ENCODE results near the gene PJA1.
A peak's percentile ranks its signal among the peaks of the same experiment; 100 is the strongest.

PJA1 gene

DNA sequence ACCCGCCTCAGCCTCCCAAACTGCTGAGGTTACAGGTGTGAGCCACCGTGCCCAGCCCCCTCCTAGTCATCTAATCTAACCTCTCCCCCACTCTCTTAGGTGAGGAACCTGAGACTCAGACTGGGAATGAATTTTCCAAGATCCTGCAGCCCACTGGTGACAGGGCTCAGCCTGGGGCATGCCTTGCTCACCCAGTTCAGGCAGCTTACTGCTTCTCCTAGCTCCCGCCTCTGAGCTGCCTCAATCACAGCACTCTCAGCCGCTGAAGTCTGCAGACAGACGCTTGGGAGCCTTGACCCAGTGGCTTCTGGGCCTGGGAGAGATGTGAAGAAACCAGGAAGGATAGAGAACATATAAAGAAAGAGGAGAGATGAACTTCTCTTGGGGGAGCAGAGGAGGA, 24.4 kb downstream of the PJA1 start:
- no peak for DNase-seq (ENCODE audit: low spot score)

- no peak for DNase-seq (ENCODE audit: low spot score)
These were observed 25.7 kb downstream of the PJA1 start for GRCh38 chrX:69139516-69139915.

DNA sequence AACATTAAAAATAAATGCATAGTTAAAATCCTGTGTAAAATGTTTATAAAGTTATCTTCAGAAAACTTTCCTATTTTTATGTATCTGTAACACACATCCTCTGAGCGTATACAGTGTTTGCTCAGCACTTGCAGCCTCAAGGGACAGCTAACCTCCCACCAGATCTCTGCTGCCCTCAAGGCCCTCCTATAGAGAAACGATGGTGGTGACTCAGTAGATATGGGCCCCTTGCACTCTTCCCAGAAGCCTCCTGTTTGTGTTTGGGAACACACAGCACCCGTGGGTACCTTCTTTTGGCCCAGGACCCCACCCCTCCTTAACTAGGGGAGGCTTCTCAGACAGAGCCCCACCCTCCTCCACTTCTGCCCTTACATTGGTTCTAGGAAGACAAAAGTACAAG, 26.7 kb downstream of the PJA1 start:
- DNase-seq (ENCODE audit: low spot score): no peak

GRCh38 chrX:69138118-69138390, 27.2 kb downstream of the PJA1 start:
- no peak for DNase-seq (ENCODE audit: low spot score)

DNA sequence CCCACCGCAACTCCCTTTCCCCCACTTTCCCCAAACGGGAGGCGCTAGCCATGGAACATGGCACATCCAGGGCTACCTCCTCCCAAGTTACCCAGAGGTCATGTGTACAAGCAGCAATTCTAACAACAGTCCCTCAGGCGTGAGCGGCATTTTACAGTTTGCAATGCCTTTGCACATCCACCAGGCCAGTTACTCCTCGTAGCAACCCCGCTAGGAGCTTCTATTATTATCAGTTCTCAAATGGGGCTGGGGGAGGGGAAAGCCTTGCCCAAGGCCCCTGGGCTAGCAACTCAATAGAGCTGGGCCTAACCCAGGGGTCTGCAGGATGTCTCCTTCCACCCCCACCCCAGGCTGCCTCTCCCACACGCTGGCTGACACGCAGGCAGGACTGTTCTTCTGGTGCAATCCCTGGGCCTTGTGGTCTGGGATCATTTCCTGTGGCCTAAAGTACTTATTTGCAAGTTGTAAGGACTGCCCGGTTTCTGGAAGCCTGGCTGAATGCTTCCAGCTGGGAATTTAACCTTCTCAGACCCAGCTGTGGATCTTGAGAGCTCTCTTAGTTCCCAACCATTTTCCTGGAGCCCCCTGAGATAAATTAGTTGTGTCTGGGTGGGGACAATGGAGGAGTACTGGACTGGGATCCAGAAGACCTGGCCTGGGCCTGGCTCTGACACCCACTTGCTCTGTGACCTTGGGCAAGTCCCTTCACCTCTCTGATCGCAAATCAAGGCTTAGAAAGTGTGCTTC, 27.7 kb downstream of the PJA1 start:
- peak; percentile 59 for DNase-seq (ENCODE audit: low spot score)

DNA sequence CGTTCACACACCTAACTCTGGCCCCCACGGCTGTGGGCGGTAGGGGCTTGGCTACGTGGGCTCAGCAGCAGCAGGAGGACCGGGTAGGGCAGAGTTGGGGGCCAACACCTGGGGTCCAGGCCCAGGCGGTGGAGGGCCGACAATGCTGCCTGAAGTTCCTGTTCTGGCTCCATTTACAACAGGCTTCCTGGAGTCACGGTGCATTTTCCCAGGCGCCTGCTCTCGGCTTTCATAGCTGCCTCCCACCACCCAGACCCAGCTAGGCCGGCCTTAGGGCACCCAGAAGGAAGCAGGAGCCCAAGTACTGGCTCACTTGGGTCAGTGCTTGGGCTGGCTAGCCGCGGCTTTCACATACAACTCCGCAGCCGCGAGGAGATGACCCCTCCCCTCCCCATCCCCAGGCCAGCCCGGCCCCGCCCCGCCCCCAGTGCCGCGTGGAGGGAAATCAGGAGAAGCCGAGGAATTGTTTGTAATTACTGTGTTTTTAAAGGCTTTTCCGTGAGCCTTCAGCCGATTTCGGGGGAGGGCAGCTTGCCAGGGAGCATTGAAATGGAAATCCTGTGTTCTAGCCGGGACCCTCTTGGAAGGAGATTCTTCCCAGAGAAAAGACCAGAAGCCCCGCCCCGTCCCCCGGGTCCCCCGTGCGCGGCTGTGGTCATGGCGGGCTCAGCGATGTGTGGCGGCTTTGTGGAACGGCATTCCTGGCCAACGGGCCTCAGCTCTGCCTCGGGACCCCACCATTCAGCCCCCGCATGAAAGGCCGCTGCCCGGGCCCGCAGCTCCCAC, 28.5 kb downstream of the PJA1 start:
- no peak for DNase-seq (ENCODE audit: low spot score)

- DNase-seq (ENCODE audit: low spot score): peak; percentile 79
These were observed 31.2 kb downstream of the PJA1 start for GRCh38 chrX:69133921-69134542.

DNA sequence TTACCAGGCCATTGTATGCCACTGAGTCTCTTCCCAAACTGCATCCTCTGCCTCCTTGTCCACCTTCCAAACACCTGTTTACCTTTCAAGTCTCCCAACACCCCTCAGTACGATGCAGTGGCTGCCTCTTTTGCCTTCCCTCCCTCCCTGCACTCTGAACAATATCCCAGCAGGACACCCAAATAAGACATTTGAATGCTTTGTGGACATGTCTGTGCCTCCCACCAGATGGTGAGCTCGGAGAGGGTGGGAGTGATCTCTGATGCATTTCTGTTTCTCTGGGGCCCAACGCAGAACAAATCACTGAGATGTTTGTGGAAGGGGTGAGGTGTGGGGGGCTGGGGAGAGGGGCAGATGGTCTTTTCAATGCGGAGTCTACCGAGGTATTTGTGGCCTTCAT, 33.4 kb downstream of the PJA1 start:
- DNase-seq (ENCODE audit: low spot score): no peak

- no peak for DNase-seq (ENCODE audit: low spot score)
These were observed 34.8 kb downstream of the PJA1 start for GRCh38 chrX:69130439-69130838.

DNA sequence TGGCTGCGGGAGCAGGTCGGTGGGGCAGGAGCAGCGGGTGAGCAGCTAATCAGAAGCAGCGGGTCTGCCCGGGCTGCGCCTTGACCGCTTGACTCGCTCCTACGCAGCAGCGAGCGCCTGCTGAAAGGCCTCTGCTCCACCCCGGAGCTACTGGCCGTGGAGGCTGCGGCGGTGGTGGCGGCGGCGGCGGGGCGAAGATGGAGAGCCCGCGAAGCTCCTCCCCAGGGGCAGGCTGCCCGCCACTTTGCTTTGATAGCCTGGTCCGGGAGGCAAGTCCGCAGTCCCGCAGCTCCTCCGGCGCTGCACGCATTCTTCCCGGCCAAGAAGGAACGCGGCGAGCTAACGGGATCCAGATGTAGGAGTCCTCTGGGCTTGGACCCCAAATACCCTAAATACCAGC, 36.7 kb downstream of the PJA1 start:
- peak; percentile 54 for DNase-seq (ENCODE audit: low spot score)

GRCh38 chrX:69127466-69127865, 37.8 kb downstream of the PJA1 start:
- DNase-seq (ENCODE audit: low spot score): no peak

DNA sequence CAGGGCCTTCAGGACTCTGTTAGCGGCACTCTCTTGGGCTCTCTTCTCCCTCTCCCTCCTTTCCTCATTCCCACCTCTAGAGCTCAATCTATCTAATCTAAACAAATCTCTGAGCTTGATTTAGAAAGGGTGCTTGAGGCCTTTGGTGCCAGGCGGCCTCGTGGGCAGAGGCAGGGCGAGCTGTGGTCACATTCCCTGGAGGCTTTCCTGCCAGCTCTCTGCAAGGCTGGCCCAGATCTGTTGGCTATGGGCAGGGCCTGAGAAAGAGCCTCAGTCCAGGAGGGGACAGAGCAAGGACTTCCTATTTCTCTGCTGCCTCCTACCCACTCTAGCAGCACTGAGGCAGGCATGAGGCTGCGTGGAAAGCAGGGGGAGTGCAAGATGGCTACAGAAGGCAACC, 38.6 kb downstream of the PJA1 start:
- DNase-seq (ENCODE audit: low spot score): no peak

DNA sequence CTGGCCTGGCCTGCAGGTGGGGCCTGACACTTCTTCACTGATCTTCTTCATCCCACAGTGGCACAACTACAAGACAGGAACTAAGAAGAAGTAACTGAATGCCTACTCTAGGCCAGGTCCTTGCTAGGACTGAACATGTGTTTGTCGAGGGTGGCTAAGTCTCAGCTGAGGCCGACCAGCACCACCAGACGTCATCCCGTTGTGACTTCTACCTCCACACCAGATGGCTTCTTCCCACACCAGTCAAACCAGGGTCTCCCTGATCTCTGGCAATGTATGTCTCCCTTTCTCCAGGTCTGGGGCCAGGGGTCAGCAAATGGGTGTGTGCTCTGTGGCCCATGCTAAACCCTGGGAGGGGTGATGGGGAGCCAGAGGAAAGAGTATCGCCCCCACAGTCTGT, 40.2 kb downstream of the PJA1 start:
- DNase-seq (ENCODE audit: low spot score): no peak

DNA sequence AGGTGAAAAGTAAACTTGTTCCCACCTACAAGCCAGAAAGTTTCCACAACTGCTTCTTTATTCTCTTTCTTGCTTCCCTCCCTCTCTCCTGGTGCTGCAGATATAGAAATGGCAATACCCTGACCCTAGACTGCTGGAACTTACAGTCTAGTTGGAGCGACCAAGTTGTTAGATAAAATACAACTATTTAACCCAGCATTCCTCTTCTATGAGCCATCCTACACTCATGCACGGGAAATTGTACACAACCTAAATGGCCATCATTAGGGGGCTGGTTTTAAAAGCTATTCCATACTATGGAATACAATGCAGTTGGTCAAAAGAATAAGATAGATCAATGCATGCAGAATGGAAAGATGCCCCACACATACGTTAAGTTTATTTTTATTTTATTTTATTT, 41.1 kb downstream of the PJA1 start:
- peak; percentile 58 for DNase-seq (ENCODE audit: low spot score)

GRCh38 chrX:69123481-69123880, 41.8 kb downstream of the PJA1 start:
- DNase-seq (ENCODE audit: low spot score): no peak

DNA sequence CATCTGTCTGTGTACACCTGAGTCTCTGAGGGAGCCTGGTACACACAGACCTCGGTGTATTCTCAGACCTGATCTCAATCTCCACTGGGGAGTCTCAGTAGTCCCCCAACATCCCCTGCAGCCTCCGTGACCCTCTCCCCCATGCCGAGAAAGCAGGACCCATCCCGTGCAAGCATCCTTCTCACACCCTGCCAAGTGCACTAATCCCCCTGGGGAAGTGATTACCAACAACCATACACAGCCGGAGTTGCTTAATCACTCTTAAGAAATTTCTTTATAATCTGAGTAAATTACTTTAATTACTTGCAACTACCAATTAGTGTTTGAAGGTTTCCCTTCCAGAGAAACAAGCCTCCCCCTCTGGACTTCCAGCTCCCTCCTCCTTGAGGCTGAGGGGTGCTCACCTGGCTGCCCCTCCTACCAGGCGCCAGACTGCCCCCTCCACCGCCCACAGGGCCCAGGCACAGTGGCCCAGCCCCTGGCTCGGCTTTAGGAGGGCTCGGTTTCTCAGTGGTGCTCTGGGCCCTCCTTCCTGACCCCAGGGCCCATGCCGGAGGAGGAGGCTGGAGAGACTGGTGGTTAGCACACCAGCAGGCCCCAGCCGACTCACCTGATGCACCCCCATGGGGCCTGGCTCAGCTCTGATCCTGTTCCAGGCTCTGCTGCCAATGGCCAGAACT, 43.8 kb downstream of the PJA1 start:
- DNase-seq (ENCODE audit: low spot score): no peak

- DNase-seq (ENCODE audit: low spot score): no peak
These were observed 44.8 kb downstream of the PJA1 start for GRCh38 chrX:69120476-69120875.

DNA sequence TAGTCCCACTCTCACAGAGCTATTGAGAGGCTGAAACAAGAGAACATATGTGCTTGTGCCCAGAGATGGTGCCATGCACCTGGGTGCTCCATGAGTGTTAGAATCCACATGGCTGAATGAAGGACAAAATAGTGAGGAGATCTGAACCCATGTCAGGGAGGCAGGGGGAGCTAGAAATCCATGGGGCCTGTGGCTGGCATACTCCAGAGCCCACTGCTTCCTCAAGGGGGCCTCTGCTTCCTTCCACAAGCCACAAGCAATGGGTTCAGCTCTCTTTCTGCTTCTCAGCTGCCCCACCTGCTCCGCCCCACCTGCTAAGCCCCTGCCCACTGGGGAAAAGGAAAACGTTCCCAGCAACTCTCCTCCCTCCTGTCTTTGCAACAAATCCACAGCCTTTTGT, 46.1 kb downstream of the PJA1 start:
- no peak for DNase-seq (ENCODE audit: low spot score)

DNA sequence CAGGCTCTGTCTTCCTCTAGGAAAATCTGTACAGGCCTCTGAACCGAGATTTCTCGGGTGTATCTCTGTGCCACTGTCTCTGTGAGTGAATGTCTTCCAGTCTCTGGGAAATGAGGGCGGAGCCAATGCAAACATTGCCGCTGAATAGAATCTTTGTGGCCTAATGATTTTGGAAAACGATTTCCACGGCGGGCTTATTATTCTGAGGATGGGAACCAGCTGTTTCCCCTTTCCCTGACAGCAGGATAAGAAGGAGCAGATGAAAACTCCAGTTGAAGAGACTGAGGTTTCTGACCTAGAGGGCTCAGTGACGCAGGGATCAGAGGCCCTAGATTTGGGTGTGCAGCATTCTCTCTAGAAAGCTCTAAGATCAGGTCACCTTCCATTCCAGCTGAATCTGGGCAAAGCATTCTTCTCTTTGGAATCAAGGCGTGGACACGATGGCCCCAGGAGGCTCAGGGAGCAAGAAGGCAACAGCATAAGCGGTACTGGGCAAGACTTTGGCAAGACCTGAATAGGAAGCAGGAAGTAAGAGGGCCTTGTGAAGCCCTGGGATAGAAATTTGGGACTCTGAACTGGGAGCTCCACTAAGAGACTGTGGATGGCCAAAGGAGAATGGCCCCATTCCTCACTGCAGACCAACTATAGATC, 47.3 kb downstream of the PJA1 start:
- DNase-seq (ENCODE audit: low spot score): no peak

GRCh38 chrX:69116077-69116476, 49.2 kb downstream of the PJA1 start:
- no peak for DNase-seq (ENCODE audit: low spot score)

GRCh38 chrX:69113723-69114122, 51.5 kb downstream of the PJA1 start:
- no peak for DNase-seq (ENCODE audit: low spot score)
